NCI-H69 (cell line): Measurements from ENCODE around the gene PRR35.

Source experiments
- DNase-seq: peaks from one replicate; lab custom pipeline; 2025; lab: John Stamatoyannopoulos, UW

The PRR35 gene

DNA sequence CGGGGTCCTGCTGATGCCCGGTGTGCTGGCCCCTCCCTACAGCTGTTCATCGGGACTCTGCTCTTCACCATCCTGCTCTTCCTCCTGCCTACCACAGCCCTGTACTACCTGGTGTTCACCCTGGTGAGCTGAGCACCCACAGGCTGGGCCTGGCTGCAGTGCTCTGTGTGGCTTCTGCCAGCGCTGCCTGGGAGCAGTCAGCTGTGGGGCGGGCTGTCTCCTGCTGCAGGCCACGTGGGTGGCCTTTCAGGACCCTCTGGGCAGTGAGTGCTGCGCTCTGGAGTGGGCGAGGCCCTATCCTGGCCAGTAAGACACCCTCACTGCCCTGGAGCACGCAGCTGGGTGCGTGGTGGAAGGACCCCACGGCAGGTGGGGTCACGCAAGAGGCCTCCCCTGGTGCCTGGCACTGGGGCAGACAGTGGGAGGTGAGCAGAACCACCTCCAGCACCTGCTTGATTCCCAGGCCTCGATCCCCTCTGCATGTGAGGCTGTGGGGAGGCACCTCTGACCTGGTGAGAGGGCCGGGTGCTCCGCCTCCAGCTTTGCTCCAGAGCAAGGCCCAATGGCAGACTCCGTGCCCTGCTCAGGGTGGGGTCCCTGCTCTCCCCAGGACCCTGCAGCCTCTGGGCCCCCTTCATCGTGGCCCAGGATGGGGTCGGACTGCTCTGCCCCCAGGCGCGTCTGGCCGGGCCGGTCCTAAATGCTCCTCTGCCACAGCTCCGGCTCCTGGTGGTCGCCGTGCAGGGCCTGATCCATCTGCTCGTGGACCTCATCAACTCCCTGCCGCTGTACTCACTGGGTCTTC, 20.1 kb downstream of the PRR35 start:
- DNase-seq, result no peak

DNA sequence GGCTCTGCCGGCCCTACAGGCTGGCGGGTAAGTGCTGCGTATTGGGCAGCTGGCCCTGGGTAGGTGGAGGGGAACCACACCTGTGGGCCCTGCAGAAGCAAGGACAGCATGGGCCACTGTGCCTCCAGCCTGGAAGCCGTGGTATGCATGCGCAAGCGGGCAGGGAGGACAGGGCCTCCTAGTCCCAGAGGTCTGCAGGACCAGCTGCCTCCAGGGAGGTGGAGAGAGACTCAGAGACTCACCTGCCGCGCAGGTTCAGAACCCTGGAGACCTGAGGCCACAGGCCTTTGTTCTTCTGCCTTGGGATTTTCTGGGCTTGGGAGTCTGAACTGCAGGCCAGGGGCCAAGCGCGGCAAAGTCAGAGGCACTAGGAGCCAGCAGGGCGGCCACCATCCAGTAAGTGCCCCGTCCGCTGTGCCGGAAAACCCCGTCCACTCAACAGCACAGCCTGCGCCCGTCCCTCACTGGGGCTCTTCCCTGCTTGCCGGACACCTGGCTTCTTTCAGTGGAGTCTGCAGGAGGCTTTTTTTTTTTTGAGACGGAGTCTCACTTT, 20.8 kb downstream of the PRR35 start:
- no peak for DNase-seq

DNA sequence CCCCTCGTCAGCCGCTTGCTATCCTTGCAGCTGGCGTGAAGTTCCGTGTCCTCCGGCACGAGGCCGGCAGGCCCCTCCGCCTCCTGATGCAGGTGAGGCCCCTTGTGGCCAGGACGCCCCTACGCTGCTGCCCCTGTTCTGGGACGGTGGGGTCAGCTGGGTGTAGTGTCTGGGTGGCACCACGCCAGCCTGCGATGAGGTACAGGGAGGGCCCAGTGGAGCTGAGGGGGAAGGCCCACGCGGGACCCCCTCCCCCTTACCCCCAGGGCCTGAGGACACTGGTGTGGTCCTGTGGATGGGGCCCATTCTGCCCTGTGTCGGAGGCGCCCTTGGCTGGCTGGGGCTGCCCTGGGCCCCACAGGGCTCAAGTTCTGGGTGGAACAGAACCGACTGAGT, 22.0 kb downstream of the PRR35 start:
- DNase-seq, result no peak

DNA sequence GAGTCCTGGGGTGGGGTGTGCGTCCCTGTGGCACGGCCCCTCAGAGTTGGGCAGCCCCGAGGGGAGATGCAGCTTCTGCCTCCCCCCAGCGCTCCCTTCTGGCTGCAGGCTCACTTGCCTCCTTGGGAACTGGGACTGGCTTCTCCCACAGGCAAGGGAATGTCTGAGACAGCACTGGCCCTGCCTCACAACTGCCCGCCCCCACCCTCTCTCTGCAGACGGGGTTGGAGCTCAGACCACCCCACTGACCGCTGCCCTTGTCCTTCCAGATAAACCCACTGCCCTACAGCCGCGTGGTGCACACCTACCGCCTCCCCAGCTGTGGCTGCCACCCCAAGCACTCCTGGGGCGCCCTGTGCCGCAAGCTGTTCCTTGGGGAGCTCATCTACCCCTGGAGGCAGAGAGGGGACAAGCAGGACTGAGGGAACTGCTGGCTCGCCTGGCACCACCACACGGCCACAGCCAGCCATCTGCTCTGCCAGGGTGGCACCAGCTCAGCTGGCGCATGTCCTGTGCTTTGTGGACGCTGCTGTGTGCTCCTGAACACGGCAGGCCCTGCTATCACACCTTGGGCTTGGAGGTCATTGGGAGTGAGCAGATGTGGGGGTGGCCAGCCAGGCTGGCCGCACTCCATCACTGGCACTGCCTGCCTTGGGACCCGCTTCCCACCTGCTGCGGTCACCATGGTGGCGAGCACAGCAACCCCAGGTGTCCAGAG, 22.6 kb downstream of the PRR35 start:
- no peak for DNase-seq

DNA sequence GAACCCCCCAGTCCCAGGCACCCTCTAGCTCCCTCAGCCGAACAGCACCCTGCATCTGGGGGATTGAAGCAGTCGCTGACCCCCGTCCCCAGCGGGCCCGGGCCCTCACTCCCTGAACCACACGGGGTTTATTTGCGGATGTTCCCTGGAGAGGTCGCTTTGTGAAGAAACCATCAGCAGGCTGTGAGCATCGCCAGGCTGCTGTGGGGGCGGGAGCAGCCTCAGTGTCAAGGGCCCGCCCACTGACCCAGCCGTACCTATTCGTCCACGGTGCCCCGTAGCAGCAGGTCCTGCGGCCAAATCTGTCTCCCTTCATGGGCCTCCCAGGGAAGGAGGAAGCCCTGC, 23.2 kb downstream of the PRR35 start:
- DNase-seq, result peak; percentile 34

DNA sequence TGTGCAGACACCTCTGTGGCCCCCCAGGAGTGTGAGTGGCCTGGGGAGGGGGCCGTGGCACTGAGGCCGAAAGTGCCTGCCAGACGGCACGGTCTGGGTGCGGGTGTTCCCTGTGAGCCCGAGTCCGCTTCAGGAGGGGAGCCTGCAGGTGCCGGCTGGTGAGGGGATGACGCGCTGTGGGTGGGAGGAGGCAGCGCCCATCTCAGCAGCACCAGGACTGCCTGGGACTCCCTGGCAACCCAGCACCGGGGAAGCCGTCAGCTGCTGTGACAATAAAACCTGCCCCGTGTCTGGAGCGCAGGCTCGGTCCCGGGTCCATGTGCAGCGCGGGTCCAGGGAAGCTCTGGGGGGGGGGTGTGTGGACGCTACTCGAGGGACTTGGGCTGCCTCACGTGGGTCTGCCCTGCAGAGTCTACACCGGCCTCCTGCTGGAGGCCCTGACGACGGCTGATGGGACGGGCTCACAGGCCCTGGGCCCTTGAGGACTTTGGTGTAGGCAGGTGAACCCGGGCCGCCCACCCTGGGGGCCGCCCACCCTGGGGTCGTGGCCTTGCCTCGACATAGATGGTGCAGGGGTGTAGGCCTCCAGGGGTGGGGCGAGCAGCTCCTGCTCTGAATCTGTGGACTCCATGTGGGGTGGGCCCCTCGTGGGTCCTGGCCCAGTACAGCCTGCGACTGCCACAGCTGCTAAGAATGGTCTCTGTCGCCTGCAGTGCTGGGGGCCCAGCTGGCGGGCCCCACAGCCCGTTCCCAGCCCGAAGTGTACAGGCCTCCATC, 23.8 kb downstream of the PRR35 start:
- DNase-seq, result peak; percentile 44

DNA sequence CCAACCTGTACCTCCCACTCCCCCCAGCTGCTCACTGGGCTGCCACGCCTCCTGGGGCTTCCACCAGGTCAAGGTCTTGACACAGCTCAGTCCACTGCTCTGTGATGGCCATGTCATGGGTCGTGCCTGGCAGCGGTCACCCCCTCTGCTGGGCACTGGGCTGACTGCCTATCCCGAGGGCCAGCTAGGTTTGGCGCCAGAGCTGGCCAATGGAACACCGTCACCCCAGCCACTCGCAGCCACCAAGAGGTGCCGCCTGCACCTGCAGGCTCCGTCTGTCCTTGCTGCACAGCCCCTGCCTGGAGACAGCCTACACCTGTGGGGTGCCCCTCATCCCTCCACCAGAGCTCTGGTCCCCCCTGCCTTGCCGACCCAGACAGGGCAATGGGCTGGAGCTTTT, 25.2 kb downstream of the PRR35 start:
- peak; percentile 64 for DNase-seq

DNA sequence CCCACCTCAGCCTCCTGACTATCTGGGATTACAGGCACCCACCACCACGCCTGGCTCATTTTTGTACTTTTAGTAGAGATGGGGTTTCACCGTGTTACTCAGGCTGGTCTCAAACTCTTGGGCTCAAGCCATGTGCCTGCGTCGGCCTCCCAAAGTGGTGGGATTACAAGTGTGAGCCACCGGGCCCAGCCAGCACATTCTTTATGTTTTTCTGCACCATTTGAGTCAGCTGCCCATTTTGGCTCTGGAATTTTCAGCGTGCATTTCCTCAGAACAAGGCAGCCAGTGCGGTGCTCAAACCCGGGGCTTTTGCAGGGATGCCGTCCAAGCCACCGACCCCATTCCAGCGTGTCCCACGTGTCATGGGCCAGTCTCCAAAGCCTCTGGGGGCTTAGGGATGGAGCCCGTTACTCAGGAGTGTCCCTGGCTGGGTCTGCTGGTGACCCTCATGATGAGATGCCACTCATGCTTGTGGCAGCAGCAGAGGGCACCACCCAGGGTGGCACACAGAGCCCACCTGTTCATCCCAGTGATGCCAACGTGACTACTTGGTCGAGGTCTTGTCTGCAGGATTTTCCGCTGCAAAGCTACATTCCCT, 26.0 kb downstream of the PRR35 start:
- no peak for DNase-seq

DNA sequence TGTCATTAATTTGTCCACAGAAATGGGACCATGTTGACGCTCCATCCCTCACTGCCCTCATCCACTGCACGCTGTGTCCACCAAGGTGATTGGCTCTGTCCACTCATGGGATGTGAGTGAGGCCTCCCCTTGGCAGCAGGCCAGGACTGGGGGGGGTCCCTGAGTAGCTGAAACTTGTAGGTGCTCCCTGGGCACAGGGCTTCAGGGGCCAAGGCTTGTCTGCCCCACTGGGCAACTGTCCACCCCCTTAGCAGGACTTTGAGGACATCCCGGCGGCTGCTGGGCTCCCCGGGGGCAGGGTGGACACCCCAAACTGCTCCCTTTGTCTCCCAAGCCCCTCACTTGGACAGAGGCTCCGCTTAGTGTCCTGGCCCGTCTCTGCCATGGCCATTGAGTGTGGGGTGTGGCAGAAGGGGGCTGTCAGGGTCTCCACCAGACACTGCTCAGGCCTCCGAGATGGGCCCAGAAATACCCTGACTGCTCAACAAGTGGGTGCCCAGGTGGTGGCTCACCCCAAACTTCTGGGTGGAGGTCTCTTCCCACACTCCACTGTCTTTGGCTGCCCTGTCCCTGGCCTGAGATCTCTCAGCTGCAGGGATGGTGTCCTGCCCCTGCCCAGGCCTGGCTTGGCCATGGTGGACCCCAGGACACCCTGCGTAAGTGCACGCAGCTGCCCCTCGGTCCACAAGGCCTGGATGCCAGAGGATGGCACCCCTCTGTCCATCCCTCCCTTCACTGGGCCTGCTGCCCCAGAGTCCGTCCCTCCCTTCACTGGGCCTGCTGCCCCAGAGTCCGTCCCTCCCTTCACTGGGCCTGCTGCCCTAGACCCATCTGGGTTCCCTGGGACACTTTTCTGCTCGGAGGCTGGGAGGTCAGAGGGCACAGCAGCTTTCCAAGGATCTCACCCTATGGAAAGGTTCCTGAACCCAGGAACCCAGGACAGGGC, 26.7 kb downstream of the PRR35 start:
- DNase-seq, result peak; percentile 38

DNA sequence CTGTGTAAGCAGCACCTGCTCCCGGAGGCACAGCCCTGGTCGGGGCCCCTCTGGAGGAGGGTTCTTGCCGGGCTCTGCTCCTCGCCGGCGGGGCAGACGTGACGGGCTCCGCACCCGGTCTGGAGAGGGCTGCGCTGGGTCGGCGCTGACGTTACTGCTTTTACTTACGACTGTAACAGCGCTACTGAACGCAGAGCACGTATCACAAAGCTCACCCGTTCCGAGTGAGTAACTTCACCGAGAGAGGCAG, 28.4 kb downstream of the PRR35 start:
- DNase-seq, result peak; percentile 68

DNA sequence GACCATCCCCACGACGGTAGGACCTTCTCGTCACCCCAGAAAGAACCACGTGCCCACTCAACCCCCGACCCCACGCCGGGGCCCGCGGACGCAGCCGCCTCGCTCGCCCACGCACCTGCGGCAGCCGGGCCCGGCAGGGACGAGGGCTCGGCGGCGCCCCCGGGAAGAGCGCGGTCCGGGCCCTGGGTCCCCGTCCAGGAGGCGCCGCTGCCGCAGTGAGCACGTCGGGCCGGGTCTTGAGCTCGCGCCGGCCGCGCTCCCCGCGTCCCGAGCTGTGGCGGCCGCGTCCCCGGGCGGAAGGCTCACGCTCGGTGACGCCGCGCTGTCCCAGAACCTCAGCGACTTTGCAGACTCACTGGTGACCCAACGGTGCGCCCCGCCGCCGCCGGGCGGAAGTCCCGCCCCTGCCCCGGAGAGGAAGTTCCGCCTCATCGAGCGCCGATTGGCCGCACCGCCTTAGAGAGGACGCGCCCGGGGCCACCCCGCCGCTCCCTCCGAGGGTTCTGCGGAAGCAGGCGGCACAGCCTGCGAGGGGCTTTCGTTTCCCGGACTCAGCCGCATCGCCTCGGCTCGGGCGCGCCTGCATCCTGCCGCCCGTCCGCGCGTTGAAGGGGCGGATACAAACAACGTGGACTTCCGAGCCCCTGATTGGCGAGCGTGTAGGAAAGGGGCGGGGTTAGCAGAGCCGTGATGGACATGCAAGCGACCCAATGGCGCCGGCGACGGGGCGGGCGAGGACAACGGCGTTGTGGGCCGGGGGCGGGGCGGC, 28.9 kb downstream of the PRR35 start:
- peak; percentile 96 for DNase-seq

DNA sequence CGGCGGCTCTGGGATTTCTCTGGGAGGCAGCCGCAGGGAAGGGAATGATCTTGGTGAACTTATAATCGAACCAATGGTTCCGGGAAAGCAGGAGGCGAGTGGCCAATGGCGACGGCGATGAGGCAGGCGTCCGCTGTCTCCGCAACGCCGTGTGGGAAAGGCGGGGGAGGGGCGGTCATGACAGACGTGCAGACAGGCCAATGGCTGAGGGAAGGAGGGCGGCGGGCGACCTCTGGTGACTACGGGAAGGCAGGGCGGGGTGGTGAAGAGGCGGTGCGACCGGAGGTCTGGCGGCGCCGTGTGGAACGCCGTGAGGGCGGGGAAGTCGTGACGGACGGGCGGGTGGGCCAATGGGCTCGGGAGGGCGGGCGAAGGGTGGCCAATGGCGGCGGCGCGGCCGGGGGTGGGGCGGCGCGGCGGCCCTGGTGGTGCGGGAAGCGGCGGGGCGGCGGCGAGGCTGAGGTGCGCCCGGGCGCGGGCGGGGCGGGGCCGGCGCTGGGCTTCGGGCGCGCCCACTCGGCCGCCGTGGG, 29.5 kb downstream of the PRR35 start, which contains the start of gene RAB40C:
Gene RAB40C (plus strand): TSS at position 409 of the 530 bp plus-strand sequence. CDS start 226 bp downstream, outside the sequence.
- peak; percentile 99 for DNase-seq

DNA sequence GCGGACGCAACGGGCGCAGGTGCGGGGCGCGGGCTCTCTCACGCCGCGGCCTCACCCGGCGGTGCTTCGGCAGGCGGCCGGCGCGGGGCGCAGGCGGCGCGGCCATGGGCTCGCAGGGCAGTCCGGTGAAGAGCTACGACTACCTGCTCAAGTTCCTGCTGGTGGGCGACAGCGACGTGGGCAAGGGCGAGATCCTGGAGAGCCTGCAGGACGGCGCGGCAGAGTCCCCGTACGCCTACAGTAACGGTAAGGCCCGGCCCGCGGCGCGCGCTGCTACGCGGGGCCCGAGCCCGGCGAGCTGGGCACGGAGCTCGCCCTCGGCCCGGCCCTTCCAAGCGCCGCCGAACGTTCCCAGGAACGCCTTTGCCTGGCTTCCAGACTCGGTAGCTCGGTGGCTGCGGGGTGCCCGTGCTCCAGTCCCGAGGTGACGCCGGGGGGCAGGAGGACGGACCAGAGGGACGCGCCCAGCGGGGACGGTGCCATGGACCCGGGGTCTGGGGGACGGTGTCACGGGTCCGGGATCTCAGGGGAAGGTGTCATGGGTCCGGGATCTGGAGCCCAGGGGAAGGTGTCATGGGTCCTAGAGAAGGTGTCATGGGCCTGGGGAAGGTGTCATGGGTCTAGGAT, 30.1 kb downstream of the PRR35 start:
- no peak for DNase-seq

DNA sequence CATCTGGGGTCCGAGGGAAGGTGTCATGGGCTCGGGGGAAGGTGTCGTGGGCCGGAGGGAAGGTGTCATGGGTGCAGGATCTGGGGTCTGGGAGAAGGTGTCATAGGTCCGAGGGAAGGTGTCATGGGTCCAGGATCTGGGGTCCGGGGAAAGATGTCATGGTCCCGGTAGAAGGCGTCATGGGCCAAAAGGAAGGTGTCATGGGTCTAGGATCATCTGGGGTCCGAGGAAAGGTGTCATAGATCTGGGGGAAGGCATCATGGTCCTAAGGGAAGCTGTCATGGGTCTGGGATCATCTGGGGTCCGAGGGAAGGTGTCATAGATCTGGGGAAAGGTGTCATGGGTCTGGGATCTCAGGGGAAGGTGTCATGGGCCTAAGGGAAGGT, 30.6 kb downstream of the PRR35 start:
- no peak for DNase-seq

DNA sequence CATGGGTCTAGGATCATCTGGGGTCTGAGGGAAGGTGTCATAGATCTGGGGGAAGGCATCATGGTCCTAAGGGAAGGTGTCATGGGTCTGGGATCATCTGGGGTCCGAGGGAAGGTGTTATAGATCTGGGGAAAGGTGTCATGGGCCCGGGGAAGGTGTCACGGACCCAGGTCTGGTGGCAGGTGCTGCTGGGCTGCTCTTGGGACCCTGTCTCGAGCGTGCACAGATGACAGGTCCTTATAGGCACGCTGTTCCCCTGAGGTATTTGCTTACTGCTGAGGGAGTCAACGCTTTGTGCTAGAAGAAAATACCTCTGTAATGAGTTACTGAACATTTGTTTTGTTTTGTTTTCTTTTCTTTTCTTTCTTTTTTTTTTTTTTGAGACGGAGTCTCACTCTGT, 31.0 kb downstream of the PRR35 start:
- DNase-seq, result no peak

DNA sequence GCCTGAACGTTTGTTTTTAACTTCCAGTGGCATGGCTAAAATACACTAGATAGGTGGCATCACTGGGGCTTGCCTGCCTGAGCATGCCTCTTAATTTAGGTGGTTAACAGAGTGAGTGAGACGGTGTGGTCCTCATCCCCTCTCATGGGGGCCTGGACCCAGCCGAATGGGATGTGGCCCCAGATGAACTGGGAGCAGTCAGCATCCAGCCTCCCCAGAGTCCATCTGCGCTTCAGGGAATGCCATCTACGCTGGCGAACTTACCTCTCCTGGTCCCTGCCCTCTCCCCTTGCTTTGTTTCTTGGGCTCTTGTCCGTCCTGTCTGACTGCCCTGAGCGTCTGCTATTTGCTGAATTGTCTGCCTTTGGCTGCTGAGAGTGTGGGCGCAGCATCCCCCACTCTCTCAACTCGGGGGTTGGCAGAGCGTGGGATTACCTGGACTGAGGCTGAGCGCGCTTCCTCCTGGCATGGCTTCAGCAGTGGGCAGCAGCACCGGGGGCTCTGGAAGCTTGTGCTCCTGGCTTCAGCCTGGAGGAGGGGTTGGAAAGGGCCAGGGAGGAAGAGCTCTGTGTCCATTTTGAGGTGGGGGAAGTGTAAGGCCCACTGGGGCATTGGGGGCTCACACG, 31.8 kb downstream of the PRR35 start:
- peak; percentile 50 for DNase-seq

DNA sequence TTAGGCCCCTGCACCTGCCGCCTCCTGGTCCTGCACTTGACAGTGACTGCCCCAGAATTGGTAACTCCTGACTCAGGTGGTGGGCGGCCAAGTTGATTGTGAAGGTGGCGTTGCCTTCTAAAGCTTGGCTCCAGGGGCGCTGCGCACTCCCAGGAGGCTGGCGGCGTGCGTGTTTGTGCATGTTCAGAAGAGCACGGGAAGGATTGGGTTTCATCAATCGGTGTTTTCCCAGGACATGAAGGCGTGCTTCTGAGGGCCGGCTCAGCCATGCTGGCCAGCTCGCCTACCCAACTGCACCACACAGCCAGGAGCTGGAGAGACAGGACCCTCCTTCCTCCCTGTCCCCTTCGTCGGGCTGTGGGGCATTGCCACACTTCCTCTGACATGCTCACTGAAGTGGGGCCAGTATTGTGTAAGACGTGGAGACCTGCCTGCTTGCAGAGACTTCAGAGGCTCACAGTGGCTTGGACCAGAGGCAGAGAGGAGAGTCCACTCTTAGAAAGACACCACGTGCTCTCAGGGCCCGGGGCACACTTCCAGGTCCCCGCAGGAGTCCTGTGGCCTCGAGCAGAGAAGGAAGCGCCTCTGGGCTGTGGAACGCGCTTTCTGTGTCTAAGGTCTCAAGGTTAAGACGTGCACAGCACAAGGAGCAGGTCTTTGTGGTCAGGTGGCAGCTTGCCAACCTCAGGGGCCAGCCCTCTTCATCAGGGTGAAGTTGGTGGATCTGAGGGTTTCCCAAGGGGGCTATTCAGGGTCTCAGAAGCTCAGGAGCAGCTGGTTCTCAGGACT, 32.5 kb downstream of the PRR35 start:
- DNase-seq, result peak; percentile 91

DNA sequence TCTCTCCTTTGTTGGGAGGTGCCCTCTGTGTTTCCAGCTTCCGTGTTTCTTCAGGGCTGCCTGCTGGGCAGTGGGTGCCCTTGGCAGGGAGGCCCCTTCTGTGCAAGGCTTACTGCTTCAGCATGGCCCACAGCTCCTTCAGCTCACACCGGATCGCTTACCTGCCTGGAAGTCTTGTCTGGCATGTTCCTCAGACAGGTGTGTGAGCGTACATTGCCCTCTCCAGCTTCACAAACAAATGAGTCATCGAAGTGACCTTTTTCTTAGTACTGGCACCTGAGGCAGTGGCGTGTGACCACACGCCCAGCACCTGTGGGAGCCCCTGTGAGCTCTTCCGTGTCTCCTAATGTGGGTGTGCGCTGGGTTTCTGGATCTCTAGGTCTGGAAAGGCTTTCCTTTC, 33.2 kb downstream of the PRR35 start:
- DNase-seq, result peak; percentile 93
